Neural crest cell (in vitro differentiated cells): ENCODE data around the gene THAP6. TPM values are rescaled to one million over a fixed set of nuclear protein-coding genes. Genes with fewer than 3 reads are reported as not detected.

Experiments
- DNase-seq: peaks from one replicate; pipeline ENCODE4 v3.0.0; 2021; ENCODE audit warnings: low read depth, mixed read lengths, low spot score
- H3K27ac Mint-ChIP-seq: one replicate; pipeline ENCODE4 v1.8.0; 2021; ENCODE audit warnings: mild to moderate bottlenecking, mixed read lengths; ENCODE audit not compliant: unreplicated experiment
- H3K27me3 Mint-ChIP-seq: 2 replicates; pipeline ENCODE4 v1.8.0; 2021; ENCODE audit warnings: low read depth, mild to moderate bottlenecking, mixed read lengths
- H3K36me3 Mint-ChIP-seq: 2 replicates; pipeline ENCODE4 v1.8.0; 2021; ENCODE audit warnings: low read depth, mild to moderate bottlenecking, mixed read lengths
- H3K4me1 Mint-ChIP-seq: 2 replicates; pipeline ENCODE4 v1.8.0; 2021; ENCODE audit warnings: mixed read lengths
- H3K4me3 Mint-ChIP-seq: one replicate; pipeline ENCODE4 v1.8.0; 2021; ENCODE audit warnings: mild to moderate bottlenecking, mixed read lengths
- H3K9me3 Mint-ChIP-seq: 2 replicates; pipeline ENCODE4 v1.8.0; 2021; ENCODE audit warnings: mixed read lengths
- CTCF ChIP-seq: fragments of 200-600 bp; sonication (generic); conservative IDR thresholded peaks from 2 replicates; pipeline ENCODE4 v1.5.0; 2021; ENCODE audit warnings: antibody characterized with exemption, mild to moderate bottlenecking
- total RNA-seq: library from RNA; stranded (reverse); gene quantifications from 2 replicates; pipeline ENCODE4 v1.2.1, GENCODE V29; 2021

The THAP6 gene
- total RNA-seq, 1 donor from 2014 or later = 21.9 TPM

GRCh38 chr4:75555294-75556164, 41.3 kb downstream of the THAP6 start, which contains the start of gene ODAPH:
ODAPH (plus strand) TSS chr4:75556066; CDS start chr4:75556083, 17 bp downstream.
- DNase-seq = no peak
- Mint-ChIP-seq H3K9me3 (no peaks in the 10 kb centered on the region), H3K4me1 (no peaks in the 10 kb centered on the region), H3K27ac (no peak within 1 kb of the TSS), H3K27me3 (peaks cover 5% of the 10 kb centered on the region), H3K4me3 (no peak within 1 kb of the TSS), H3K36me3 (no peaks in the 10 kb centered on the region)
- TF ChIP-seq CTCF = peak; percentile 39

- Mint-ChIP-seq H3K9me3 (peaks cover 3% of the 10 kb centered on the region), H3K27ac (no peak overlapping the region), H3K27me3 (peaks cover 5% of the 10 kb centered on the region), H3K36me3 (no peaks in the 10 kb centered on the region), H3K4me1 (peaks cover 4% of the 10 kb centered on the region), H3K4me3 (no peak overlapping the region)
- no peak for TF ChIP-seq CTCF
- DNase-seq = no peak
Observed at GRCh38 chr4:75557696-75558095, 43.4 kb downstream of the THAP6 start.

GRCh38 chr4:75561789-75562188, 47.5 kb downstream of the THAP6 start:
- peaks cover 1% of the 10 kb centered on the region for H3K27me3 Mint-ChIP-seq
- peaks cover 4% of the 10 kb centered on the region for H3K4me1 Mint-ChIP-seq
- DNase-seq = no peak
- no peak overlapping the region for H3K4me3 Mint-ChIP-seq
- no peaks in the 10 kb centered on the region for H3K36me3 Mint-ChIP-seq
- H3K27ac Mint-ChIP-seq = no peak overlapping the region
- no peak for TF ChIP-seq CTCF
- H3K9me3 Mint-ChIP-seq = peaks cover 3% of the 10 kb centered on the region

GRCh38 chr4:75564023-75564422, 49.8 kb downstream of the THAP6 start:
- no peak overlapping the region for H3K4me3 Mint-ChIP-seq
- H3K9me3 Mint-ChIP-seq = peaks cover 6% of the 10 kb centered on the region
- TF ChIP-seq CTCF = no peak
- H3K27me3 Mint-ChIP-seq = no peaks in the 10 kb centered on the region
- DNase-seq = no peak
- H3K36me3 Mint-ChIP-seq = no peaks in the 10 kb centered on the region
- peaks cover 4% of the 10 kb centered on the region for H3K4me1 Mint-ChIP-seq
- H3K27ac Mint-ChIP-seq = no peak overlapping the region

GRCh38 chr4:75565481-75565880, 51.2 kb downstream of the THAP6 start:
- H3K4me1 Mint-ChIP-seq = peaks cover 4% of the 10 kb centered on the region
- no peak for DNase-seq
- H3K4me3 Mint-ChIP-seq = no peak overlapping the region
- no peak overlapping the region for H3K27ac Mint-ChIP-seq
- no peak for TF ChIP-seq CTCF
- no peaks in the 10 kb centered on the region for H3K36me3 Mint-ChIP-seq
- H3K9me3 Mint-ChIP-seq = peaks cover 6% of the 10 kb centered on the region
- no peaks in the 10 kb centered on the region for H3K27me3 Mint-ChIP-seq
